Measurements from ENCODE around the gene ZBTB48.

- TF ChIP-seq CTCF (IDR thresholded peaks at IDR 0.05; ENCODE audit: insufficient read depth, low read length): no peak
- no peak for TF ChIP-seq SPI1 (IDR thresholded peaks at IDR 0.05; ENCODE audit: borderline replicate concordance, low read depth)
- no peak for TF ChIP-seq POLR2AphosphoS5 (IDR thresholded peaks at IDR 0.05; ENCODE audit: low read depth)
- TF ChIP-seq, protein P1, sequence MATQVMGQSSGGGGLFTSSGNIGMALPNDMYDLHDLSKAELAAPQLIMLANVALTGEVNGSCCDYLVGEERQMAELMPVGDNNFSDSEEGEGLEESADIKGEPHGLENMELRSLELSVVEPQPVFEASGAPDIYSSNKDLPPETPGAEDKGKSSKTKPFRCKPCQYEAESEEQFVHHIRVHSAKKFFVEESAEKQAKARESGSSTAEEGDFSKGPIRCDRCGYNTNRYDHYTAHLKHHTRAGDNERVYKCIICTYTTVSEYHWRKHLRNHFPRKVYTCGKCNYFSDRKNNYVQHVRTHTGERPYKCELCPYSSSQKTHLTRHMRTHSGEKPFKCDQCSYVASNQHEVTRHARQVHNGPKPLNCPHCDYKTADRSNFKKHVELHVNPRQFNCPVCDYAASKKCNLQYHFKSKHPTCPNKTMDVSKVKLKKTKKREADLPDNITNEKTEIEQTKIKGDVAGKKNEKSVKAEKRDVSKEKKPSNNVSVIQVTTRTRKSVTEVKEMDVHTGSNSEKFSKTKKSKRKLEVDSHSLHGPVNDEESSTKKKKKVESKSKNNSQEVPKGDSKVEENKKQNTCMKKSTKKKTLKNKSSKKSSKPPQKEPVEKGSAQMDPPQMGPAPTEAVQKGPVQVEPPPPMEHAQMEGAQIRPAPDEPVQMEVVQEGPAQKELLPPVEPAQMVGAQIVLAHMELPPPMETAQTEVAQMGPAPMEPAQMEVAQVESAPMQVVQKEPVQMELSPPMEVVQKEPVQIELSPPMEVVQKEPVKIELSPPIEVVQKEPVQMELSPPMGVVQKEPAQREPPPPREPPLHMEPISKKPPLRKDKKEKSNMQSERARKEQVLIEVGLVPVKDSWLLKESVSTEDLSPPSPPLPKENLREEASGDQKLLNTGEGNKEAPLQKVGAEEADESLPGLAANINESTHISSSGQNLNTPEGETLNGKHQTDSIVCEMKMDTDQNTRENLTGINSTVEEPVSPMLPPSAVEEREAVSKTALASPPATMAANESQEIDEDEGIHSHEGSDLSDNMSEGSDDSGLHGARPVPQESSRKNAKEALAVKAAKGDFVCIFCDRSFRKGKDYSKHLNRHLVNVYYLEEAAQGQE (IDR thresholded peaks at IDR 0.05; ENCODE audit: insufficient replicate concordance, low read depth): no peak
- no peak for TF ChIP-seq GABPA (IDR thresholded peaks at IDR 0.05; ENCODE audit: low read depth)
These were observed 18.0 kb downstream of the ZBTB48 start for GRCh38 chr1:6597777-6598131.

Measured in HL-60 (cell line).